GM23338 (cell line): Measurements from ENCODE around the gene CUTC. TPM values are rescaled to one million over a fixed set of nuclear protein-coding genes. Genes with fewer than 3 reads are reported as not detected.

Source experiments
- ATAC-seq: fragments of 200-7000 bp; cut with Tn5 transposase; 3 replicates; pipeline ENCODE4 v1.9.1; 2020
- DNase-seq: peaks from one replicate; pipeline ENCODE4 v3.0.0-alpha.2; 2015; ENCODE audit warnings: low spot score
- H2AFZ ChIP-seq: fragments of 200-600 bp; sonication (generic); 2 replicates; pipeline ENCODE4 v1.8.0; 2016; ENCODE audit warnings: antibody characterized with exemption, mild to moderate bottlenecking, moderate library complexity
- H3F3A ChIP-seq: fragments of 200-600 bp; sonication (generic); replicated peaks from 2 replicates; pipeline ENCODE4 v1.8.0; 2017; ENCODE audit warnings: antibody characterized with exemption, mixed run types, low read depth
- H3K27ac ChIP-seq: fragments of 200-600 bp; sonication (generic); 2 replicates; pipeline ENCODE4 v1.6.1; 2016; ENCODE audit warnings: low read depth
- H3K27me3 ChIP-seq: fragments of 200-600 bp; sonication (generic); 2 replicates; pipeline ENCODE4 v1.8.0; 2016; ENCODE audit warnings: mild to moderate bottlenecking, mixed run types, moderate library complexity; ENCODE audit not compliant: insufficient read depth
- H3K36me3 ChIP-seq: fragments of 200-600 bp; sonication (generic); 2 replicates; pipeline ENCODE4 v1.8.0; 2016; ENCODE audit warnings: mild to moderate bottlenecking; ENCODE audit not compliant: insufficient read depth
- H3K4me1 ChIP-seq: fragments of 200-600 bp; sonication (generic); 2 replicates; pipeline ENCODE4 v1.8.0; 2016; ENCODE audit warnings: mild to moderate bottlenecking, moderate library complexity; ENCODE audit not compliant: insufficient read depth
- H3K4me2 ChIP-seq: fragments of 200-600 bp; sonication (generic); 2 replicates; pipeline ENCODE4 v1.7.1; 2017; ENCODE audit warnings: mixed run types
- H3K4me3 ChIP-seq: fragments of 200-600 bp; sonication (generic); 2 replicates; pipeline ENCODE4 v1.6.1; 2016; ENCODE audit warnings: mixed run types
- H3K79me2 ChIP-seq: fragments of 200-600 bp; sonication (generic); replicated peaks from 2 replicates; pipeline ENCODE4 v1.8.0; 2017; ENCODE audit warnings: mild to moderate bottlenecking; ENCODE audit not compliant: insufficient read depth
- H3K9me2 ChIP-seq: fragments of 200-600 bp; sonication (generic); 2 replicates; pipeline ENCODE4 v1.8.0; 2017; ENCODE audit not compliant: insufficient read depth
- H4K20me1 ChIP-seq: fragments of 200-600 bp; sonication (generic); replicated peaks from 2 replicates; pipeline ENCODE4 v1.8.0; 2017; ENCODE audit warnings: mild to moderate bottlenecking; ENCODE audit not compliant: insufficient read depth
- H3K27ac Mint-ChIP-seq: 2 replicates; pipeline ENCODE4 v1.8.0; 2020; ENCODE audit warnings: inconsistent platforms, mild to moderate bottlenecking, moderate library complexity, mixed read lengths
- H3K27me3 Mint-ChIP-seq: 3 replicates; pipeline ENCODE4 v1.8.0; 2022; ENCODE audit warnings: low read depth, mild to moderate bottlenecking, moderate library complexity, mixed read lengths, inconsistent platforms; ENCODE audit not compliant: insufficient read depth, poor library complexity
- H3K36me3 Mint-ChIP-seq: 3 replicates; pipeline ENCODE4 v1.8.0; 2021; ENCODE audit warnings: low read depth, mild to moderate bottlenecking, inconsistent platforms, moderate library complexity, mixed read lengths
- H3K4me1 Mint-ChIP-seq: 3 replicates; pipeline ENCODE4 v1.8.0; 2020; ENCODE audit warnings: mild to moderate bottlenecking, inconsistent platforms, mixed read lengths
- H3K4me3 Mint-ChIP-seq: 3 replicates; pipeline ENCODE4 v1.8.0; 2021; ENCODE audit warnings: moderate library complexity, mild to moderate bottlenecking, inconsistent platforms, mixed read lengths
- H3K9me3 Mint-ChIP-seq: 3 replicates; pipeline ENCODE4 v1.8.0; 2020; ENCODE audit warnings: moderate library complexity, mild to moderate bottlenecking, inconsistent platforms, mixed read lengths
- CREB1 ChIP-seq: fragments of 250-450 bp; sonication (Bioruptor Pico); IDR thresholded peaks from 2 replicates; pipeline ENCODE4 v1.5.0; 2020; ENCODE audit warnings: low read depth, mild to moderate bottlenecking, moderate library complexity
- ETS1 ChIP-seq: IDR thresholded peaks from 2 replicates; pipeline ENCODE4 v1.6.1; 2016; ENCODE audit warnings: antibody characterized with exemption
- EZH2 ChIP-seq: fragments of 200-600 bp; sonication (generic); IDR thresholded peaks from one replicate; pipeline ENCODE4 v1.8.0; 2017; ENCODE audit warnings: antibody characterized with exemption, mild to moderate bottlenecking, low read depth; ENCODE audit not compliant: unreplicated experiment
- EZH2phosphoT487 ChIP-seq: fragments of 200-600 bp; sonication (generic); IDR thresholded peaks from one replicate; pipeline ENCODE4 v1.8.1; 2018; ENCODE audit warnings: antibody characterized with exemption; ENCODE audit not compliant: unreplicated experiment
- JUNB ChIP-seq: IDR thresholded peaks from one replicate; pipeline ENCODE4 v1.6.1; 2016; ENCODE audit warnings: antibody characterized with exemption; ENCODE audit not compliant: unreplicated experiment
- NANOG ChIP-seq: IDR thresholded peaks from 2 replicates; pipeline ENCODE4 v1.6.1; 2016; ENCODE audit warnings: antibody characterized with exemption, borderline replicate concordance
- POLR2AphosphoS5 ChIP-seq: IDR thresholded peaks from 2 replicates; pipeline ENCODE4 v1.6.1; 2016; ENCODE audit warnings: antibody characterized with exemption, low read depth
- REST ChIP-seq: IDR thresholded peaks from one replicate; pipeline ENCODE4 v1.6.1; 2018; ENCODE audit warnings: antibody characterized with exemption; ENCODE audit not compliant: unreplicated experiment
- STAT1 ChIP-seq: IDR thresholded peaks from one replicate; pipeline ENCODE4 v1.6.1; 2016; ENCODE audit warnings: antibody characterized with exemption; ENCODE audit not compliant: unreplicated experiment
- ZNF114 ChIP-seq: fragments of 250-450 bp; sonication (Bioruptor Pico); IDR thresholded peaks from 2 replicates; pipeline ENCODE4 v1.5.0; 2020; ENCODE audit warnings: mild to moderate bottlenecking, moderate library complexity
- ZNF331 ChIP-seq: fragments of 250-450 bp; sonication (Bioruptor Pico); IDR thresholded peaks from 2 replicates; pipeline ENCODE4 v1.5.0; 2020; ENCODE audit warnings: low read depth, mild to moderate bottlenecking, moderate library complexity
- ZNF462 ChIP-seq: fragments of 250-450 bp; sonication (Bioruptor Pico); IDR thresholded peaks from 2 replicates; pipeline ENCODE4 v1.5.0; 2020; ENCODE audit warnings: mild to moderate bottlenecking, moderate library complexity
- polyA plus RNA-seq: library from polyadenylated mRNA; unstranded; fragments of >200 nt; fragmentation: Nextera tagmentation; extraction: Ambion mirVana; gene quantifications from 2 replicates; pipeline ENCODE4 v1.2.1, GENCODE V29; 2016
- total RNA-seq: library from RNA; depleted of rRNA; stranded (reverse); fragments of >200 nt; shearing (Covaris generic); gene quantifications from 2 replicates; pipeline ENCODE4 v1.2.3, GENCODE V29; 2014
- TF ChIP-seq, protein P1 (sequence below), 2 experiments: fragments of 200-600 bp in 1 of 2; sonication (generic) in 1 of 2; conservative IDR thresholded peaks; 2 replicates each; pipeline versions ENCODE4 v1.5.1 to v1.6.1; 2016 to 2017; ENCODE audit warnings: antibody characterized with exemption in 2 of 2, low read depth in 2 of 2, mild to moderate bottlenecking in 2 of 2, moderate library complexity in 1 of 2

Gene CUTC
- total and polyA plus RNA-seq, 2 experiments from 2014 or later, result 20.2 to 30.4 TPM

GRCh38 chr10:99766302-99766681 is 34.3 kb downstream of the CUTC start:
- ATAC-seq (no peak), DNase-seq (no peak)
- Mint-ChIP-seq H3K27ac (no peak overlapping the region), H3K4me1 (no peaks in the 10 kb centered on the region), H3K4me3 (no peak overlapping the region), H3K36me3 (peaks cover under 1% of the 10 kb centered on the region; the same call in 2 of the 3 replicates), H3K9me3 (no peaks in the 10 kb centered on the region), H3K27me3 (no peaks in the 10 kb centered on the region)
- Histone ChIP-seq H4K20me1 (no peaks in the 10 kb centered on the region; the same call in 1 of the 2 replicates), H3K4me2 (no peak overlapping the region), H3K4me1 (no peaks in the 10 kb centered on the region), H3K27me3 (no peaks in the 10 kb centered on the region), H2AFZ (no peak overlapping the region), H3K36me3 (no peaks in the 10 kb centered on the region), H3K9me2 (peaks cover 4% of the 10 kb centered on the region; the same call in 1 of the 2 replicates), H3K79me2 (no peaks in the 10 kb centered on the region), H3K4me3 (no peak overlapping the region), H3F3A (no peaks in the 10 kb centered on the region), H3K27ac (no peak overlapping the region)
- TF ChIP-seq JUNB (no peak), CREB1 (CRISPR knock-in tag) (no peak), REST (no peak), EZH2 (no peak), POLR2AphosphoS5 (no peak), STAT1 (no peak), ETS1 (no peak), ZNF462 (CRISPR knock-in tag) (no peak), ZNF114 (CRISPR knock-in tag) (no peak), NANOG (no peak), EZH2phosphoT487 (no peak), ZNF331 (CRISPR knock-in tag) (no peak)
- TF ChIP-seq, protein P1, sequence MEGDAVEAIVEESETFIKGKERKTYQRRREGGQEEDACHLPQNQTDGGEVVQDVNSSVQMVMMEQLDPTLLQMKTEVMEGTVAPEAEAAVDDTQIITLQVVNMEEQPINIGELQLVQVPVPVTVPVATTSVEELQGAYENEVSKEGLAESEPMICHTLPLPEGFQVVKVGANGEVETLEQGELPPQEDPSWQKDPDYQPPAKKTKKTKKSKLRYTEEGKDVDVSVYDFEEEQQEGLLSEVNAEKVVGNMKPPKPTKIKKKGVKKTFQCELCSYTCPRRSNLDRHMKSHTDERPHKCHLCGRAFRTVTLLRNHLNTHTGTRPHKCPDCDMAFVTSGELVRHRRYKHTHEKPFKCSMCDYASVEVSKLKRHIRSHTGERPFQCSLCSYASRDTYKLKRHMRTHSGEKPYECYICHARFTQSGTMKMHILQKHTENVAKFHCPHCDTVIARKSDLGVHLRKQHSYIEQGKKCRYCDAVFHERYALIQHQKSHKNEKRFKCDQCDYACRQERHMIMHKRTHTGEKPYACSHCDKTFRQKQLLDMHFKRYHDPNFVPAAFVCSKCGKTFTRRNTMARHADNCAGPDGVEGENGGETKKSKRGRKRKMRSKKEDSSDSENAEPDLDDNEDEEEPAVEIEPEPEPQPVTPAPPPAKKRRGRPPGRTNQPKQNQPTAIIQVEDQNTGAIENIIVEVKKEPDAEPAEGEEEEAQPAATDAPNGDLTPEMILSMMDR (conservative IDR thresholded peaks at IDR 0.05; ENCODE audit: low read depth in 2 of 2), result no peak
